Astrocyte (in vitro differentiated cells and primary cell): ENCODE results near the gene TMTC2.
"Not testable (repeated sequence)": the region's sequence is repeated elsewhere in the genome, so short reads cannot be mapped to it uniquely, and the experiment has no call there.

Source experiments
- CTCF ChIP-seq: IDR thresholded peaks from 2 replicates; pipeline ENCODE4 v1.5.1; 2011; ENCODE audit warnings: low read depth, mild to moderate bottlenecking, inconsistent platforms, low read length, moderate library complexity; ENCODE audit not compliant: insufficient read depth
- EZH2 ChIP-seq: IDR thresholded peaks from 2 replicates; pipeline ENCODE4 v1.6.1; 2012; ENCODE audit warnings: mild to moderate bottlenecking, low read length, inconsistent platforms; ENCODE audit not compliant: insufficient read depth

- TF ChIP-seq CTCF, EZH2: not testable (repeated sequence)
Measured at GRCh38 chr12:82845076-82845475, 158.4 kb downstream of the TMTC2 start.
